Activated naive CD4-positive, alpha-beta T cell treated with anti-CD3 and anti-CD28 coated beads, Interleukin-2, amount 10 ng/mL, durations not matched to agents 7 days and 5 days (primary cell): Measurements from ENCODE around the gene ZNRD2.
"Not testable (repeated sequence)": the region's sequence is repeated elsewhere in the genome, so short reads cannot be mapped to it uniquely, and the experiment has no call there.

ENCODE experiments used
- CTCF ChIA-PET: fragments of 350-600 bp; sonication (Branson Sonifier 250); formaldehyde crosslinking; loops from one replicate; lab custom pipeline; 2021; ENCODE audit warnings: antibody characterized with exemption; lab: Charles Lee
- DNase-seq: peaks from one replicate; pipeline ENCODE4 v3.0.0-alpha.2; 2020
- H3K27ac Mint-ChIP-seq: one replicate; pipeline ENCODE4 v1.8.0; 2021; ENCODE audit warnings: mild to moderate bottlenecking, moderate library complexity, mixed read lengths
- H3K27me3 Mint-ChIP-seq: one replicate; pipeline ENCODE4 v1.8.0; 2021; ENCODE audit warnings: mild to moderate bottlenecking, mixed read lengths
- H3K36me3 Mint-ChIP-seq: one replicate; pipeline ENCODE4 v1.8.0; 2021; ENCODE audit warnings: mixed read lengths
- H3K4me1 Mint-ChIP-seq: one replicate; pipeline ENCODE4 v1.8.0; 2021; ENCODE audit warnings: mixed read lengths
- H3K4me3 Mint-ChIP-seq: one replicate; pipeline ENCODE4 v1.8.0; 2021; ENCODE audit warnings: mild to moderate bottlenecking, moderate library complexity, mixed read lengths
- H3K9me3 Mint-ChIP-seq: one replicate; pipeline ENCODE4 v1.8.0; 2021; ENCODE audit warnings: mixed read lengths

The ZNRD2 gene, protein sequence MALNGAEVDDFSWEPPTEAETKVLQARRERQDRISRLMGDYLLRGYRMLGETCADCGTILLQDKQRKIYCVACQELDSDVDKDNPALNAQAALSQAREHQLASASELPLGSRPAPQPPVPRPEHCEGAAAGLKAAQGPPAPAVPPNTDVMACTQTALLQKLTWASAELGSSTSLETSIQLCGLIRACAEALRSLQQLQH

DNA sequence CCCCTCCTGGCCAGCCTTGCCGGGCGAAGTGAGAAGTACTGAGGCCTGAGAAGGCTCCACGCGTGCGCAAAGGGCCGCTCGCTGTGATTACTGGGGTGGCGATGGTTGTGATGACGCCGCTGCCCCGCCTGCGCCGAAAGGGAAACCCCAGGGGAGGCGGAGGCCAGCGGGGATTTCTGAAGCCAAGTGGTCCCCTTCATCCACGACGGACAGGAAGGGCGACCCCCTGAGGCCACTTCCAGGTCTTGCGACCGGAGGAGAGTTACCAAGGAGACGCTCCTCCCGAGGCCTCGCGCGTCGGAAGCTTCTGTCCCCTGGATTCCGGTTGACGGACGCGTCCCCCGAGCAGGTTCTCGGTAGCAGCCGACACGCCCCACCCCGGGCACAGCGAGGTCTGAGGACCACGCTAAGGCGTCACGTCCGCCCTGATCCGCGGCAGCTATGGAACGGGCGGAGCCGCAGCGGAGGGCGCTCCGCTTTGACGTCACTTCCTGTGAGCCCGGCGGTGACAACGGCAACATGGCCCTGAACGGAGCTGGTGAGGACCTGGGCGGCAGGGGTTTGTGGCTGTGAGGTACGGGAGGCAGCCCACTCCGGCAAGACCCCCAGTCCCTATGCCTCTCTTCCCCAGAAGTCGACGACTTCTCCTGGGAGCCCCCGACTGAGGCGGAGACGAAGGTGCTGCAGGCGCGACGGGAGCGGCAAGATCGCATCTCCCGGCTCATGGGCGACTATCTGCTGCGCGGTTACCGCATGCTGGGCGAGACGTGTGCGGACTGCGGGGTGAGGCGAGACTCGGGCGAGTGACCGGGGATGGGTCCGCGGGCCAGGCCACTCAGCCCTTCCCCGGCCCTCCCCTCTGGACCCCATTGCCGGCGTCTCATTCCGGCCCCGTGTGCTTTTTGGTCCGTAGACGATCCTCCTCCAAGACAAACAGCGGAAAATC lies at the start of gene ZNRD2:
ZNRD2 (plus strand) TSS at position 505 of the 946 bp plus-strand sequence; CDS start at position 520, 15 bp downstream.
- CTCF ChIA-PET = interaction anchor here (0.9 to 5.6 kb wide), 9 partner anchors 10 to 45 kb away, joined by 3 to 95 read pairs (median 18); no protein-coding TSS in a partner anchor
- peaks cover 8% of the 10 kb centered on the region for H3K27me3 Mint-ChIP-seq
- H3K4me3 Mint-ChIP-seq = peak within 1 kb of the TSS; percentile 93

DNA sequence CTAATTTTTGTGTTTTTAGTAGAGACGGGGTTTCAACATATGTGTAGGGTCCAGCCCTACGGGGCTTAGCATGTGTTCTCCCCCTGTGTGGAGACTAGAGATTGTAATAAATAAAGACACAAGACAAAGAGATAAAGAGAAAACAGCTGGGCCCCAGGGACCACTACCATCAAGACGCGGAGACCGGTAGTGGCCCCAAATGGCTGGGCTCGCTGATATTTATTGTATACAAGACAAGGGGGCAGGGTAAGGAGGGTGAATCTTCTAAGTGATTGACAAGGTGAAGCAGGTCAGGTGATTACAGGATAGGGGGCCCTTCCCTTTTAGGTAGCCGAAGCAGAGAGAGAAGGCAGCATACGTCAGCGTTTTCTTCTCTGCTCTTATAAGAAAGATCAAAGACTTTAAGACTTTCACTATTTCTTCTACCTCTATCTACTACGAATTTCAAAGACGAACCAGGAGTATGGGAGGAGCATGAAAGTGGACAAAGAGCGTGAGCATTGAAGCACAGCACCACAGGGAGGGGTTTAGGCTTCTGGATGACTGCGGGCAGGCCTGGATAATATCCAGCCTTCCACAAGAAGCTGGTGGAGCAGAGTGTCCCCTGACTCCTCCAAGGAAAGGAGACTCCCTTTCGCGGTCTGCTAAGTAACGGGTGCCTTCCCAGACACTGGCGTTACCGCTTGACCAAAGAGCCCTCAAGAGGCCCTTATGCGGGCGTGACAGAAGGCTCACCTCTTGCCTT lies 48.3 kb upstream of the ZNRD2 start:
- Mint-ChIP-seq H3K27ac (peak overlapping the region; percentile 42), H3K4me1 (peaks cover 47% of the 10 kb centered on the region), H3K4me3 (peak overlapping the region; percentile 62)
- peak; percentile 45 for DNase-seq
- H3K9me3 Mint-ChIP-seq, H3K27me3 Mint-ChIP-seq, H3K36me3 Mint-ChIP-seq: not testable (repeated sequence)
- CTCF ChIA-PET = interaction anchor here (0.7 kb wide), 1 partner anchor 50 kb away, joined by 3 read pairs; no protein-coding TSS in a partner anchor

More for the DNA sequence above, at the start of gene ZNRD2:
- Mint-ChIP-seq H3K27ac (peak within 1 kb of the TSS; percentile 98), H3K4me1 (peaks cover 72% of the 10 kb centered on the region), H3K36me3 (peaks cover 29% of the 10 kb centered on the region), H3K9me3 (no peaks in the 10 kb centered on the region)
- DNase-seq = peak; percentile 99

DNA sequence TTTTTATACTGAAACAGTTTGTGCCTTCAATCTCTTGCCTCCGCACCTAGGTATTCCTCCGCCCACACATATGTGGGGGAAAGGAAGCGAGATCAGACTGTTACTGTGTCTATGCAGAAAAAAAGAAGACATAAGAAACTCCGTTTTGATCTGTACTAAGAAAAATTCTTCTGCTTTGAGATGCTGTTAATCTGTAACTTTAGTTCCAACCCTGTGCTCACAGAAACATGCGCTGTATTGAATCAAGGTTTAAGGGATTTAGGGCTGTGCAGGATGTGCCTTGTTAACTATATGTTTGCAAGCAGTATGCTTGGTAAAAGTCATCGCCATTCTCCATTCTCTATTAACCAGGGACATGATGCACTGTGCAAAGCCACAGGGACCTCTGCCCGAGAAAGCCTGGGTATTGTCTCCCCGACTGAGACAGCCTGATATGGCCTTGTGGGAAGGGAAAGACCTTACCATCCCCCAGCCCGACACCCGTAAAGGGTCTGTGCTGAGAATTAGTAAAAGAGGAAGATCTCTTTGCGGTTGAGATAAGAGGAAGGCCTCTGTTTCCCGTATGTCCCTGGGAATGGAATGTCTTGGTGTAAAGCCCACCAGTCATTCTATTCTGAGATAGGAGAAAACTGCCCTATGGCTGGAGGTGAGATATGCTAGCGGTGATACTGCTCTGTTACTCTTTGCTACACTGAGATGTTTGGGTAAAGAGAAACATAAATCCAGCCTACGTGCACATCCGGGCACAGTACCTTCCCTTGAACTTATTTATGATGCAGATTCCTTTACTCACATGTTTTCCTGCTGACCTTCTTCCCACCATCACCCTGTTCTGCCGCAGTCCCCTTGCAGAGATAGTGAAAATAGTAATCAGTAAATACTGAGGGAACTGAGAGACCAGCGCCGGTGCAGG lies 47.3 kb upstream of the ZNRD2 start:
- Mint-ChIP-seq H3K36me3 (peaks cover 11% of the 10 kb centered on the region), H3K4me1 (peaks cover 52% of the 10 kb centered on the region), H3K4me3 (peak overlapping the region; percentile 62), H3K27ac (peak overlapping the region; percentile 93)
- H3K9me3 Mint-ChIP-seq, H3K27me3 Mint-ChIP-seq: not testable (repeated sequence)
- DNase-seq = peak; percentile 43
- CTCF ChIA-PET = interaction anchor here (0.7 kb wide), 1 partner anchor 49 kb away, joined by 3 read pairs; no protein-coding TSS in a partner anchor

DNA sequence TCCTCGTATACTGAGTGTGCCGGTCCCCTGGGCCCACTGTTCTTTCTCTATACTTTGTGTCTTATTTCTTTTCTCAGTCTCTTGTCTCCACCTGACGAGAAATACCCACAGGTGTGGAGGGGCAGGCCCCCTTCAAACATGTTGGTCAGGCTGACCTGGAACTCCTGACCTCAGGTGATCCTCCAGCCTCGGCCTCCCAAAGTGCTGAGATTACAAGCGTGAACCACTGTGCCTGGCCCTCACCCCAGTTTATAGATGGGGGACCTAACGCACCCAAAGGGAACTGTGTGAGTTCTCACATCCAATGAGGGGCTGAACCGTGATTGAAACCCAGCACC lies 46.7 kb upstream of the ZNRD2 start:
- H3K9me3 Mint-ChIP-seq, CTCF ChIA-PET, DNase-seq, H3K27me3 Mint-ChIP-seq: not testable (repeated sequence)
- Mint-ChIP-seq H3K4me3 (peak overlapping the region; percentile 62), H3K4me1 (peaks cover 53% of the 10 kb centered on the region), H3K36me3 (peaks cover 13% of the 10 kb centered on the region), H3K27ac (peak overlapping the region; percentile 93)

DNA sequence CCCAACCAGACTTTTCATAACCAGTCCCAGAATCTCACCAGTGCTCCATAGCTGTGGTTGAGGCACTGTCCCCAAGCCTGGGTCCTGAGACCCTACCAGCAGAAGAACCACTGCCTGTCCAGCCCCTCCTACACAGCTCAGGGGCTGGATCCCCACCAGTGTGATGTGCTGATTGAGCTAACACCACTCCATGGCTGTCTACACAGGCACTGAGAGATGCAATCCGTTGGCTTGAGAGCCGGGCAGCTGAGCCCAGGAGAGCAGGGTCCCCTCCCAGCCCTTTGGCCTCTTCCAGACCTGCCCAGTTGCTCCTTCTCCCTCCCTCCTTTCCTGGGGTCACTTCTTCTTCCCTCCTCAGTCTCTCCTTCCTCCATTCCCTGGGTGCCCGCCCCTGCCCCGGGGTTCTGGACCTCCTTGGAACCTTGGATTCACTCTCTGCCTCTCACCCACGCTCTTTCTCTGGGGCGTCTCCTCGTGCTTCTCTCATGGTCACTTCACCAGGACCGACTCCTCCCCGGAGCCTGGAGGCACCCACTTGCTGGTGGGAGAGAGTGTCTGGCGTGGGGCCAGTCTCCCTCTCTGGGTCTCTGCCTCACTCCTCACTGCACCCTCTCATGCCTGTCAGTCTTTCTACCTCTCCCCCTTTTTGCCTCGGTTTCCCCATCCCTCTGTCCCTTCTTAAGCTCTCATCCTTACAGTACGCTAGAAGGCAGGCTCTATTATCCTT lies 46.1 kb upstream of the ZNRD2 start:
- DNase-seq = no peak
- Mint-ChIP-seq H3K4me1 (peaks cover 57% of the 10 kb centered on the region), H3K9me3 (no peaks in the 10 kb centered on the region), H3K4me3 (peak overlapping the region; percentile 66), H3K36me3 (peaks cover 17% of the 10 kb centered on the region), H3K27ac (peak overlapping the region; percentile 93), H3K27me3 (no peaks in the 10 kb centered on the region)
- CTCF ChIA-PET = interaction anchor here (0.8 to 2.9 kb wide), 3 partner anchors 14 to 108 kb away, joined by 3 to 12 read pairs (median 4); no protein-coding TSS in a partner anchor

DNA sequence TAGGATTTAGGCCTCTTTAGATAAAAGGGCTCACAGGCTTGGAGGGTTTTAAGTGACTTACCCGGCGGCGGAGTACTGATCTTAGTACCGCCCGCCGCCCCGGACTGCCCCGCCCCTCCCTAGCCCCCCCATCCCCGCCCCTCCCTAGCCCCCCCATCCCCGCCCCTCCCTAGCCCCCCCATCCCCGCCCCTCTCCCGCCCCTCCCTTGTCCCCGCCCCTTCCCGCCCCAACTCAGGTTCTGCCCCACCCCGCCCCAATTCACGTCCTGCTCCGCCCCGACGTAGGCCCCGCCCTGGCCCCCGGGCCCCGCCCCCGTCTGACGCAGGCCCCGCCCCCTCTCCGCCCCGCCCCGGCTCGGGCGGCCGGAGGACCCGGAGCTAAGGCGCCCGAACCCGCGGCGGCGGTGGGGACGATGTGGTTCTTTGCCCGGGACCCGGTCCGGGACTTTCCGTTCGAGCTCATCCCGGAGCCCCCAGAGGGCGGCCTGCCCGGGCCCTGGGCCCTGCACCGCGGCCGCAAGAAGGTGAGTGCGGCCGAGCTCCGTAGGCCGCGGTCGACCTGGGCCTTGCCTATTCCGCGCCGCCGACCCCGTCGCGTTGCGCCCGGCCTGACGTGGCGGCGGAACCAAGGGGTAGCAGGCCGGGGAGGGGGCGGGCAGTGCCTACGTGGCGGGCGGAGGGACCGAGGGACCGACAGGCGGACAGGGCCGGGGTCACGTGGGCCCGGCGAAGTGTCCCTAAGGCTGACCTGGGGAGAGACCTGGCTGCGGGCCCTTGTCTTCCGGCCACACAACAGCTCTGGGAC lies 45.3 kb upstream of the ZNRD2 start, which contains the start of gene SCYL1:
SCYL1 (plus strand) TSS at position 343 of the 805 bp plus-strand sequence; CDS start at position 414, 71 bp downstream.
- H3K4me3 Mint-ChIP-seq = peak within 1 kb of the TSS; percentile 89
- CTCF ChIA-PET = interaction anchor here (0.8 to 2.9 kb wide), 5 partner anchors 12 to 109 kb away, joined by 3 to 12 read pairs (median 4); no protein-coding TSS in a partner anchor
- DNase-seq = peak; percentile 81
- no peaks in the 10 kb centered on the region for H3K9me3 Mint-ChIP-seq
- H3K27ac Mint-ChIP-seq = peak within 1 kb of the TSS; percentile 93
- no peaks in the 10 kb centered on the region for H3K27me3 Mint-ChIP-seq
- H3K36me3 Mint-ChIP-seq = peaks cover 19% of the 10 kb centered on the region
- H3K4me1 Mint-ChIP-seq = peaks cover 64% of the 10 kb centered on the region

DNA sequence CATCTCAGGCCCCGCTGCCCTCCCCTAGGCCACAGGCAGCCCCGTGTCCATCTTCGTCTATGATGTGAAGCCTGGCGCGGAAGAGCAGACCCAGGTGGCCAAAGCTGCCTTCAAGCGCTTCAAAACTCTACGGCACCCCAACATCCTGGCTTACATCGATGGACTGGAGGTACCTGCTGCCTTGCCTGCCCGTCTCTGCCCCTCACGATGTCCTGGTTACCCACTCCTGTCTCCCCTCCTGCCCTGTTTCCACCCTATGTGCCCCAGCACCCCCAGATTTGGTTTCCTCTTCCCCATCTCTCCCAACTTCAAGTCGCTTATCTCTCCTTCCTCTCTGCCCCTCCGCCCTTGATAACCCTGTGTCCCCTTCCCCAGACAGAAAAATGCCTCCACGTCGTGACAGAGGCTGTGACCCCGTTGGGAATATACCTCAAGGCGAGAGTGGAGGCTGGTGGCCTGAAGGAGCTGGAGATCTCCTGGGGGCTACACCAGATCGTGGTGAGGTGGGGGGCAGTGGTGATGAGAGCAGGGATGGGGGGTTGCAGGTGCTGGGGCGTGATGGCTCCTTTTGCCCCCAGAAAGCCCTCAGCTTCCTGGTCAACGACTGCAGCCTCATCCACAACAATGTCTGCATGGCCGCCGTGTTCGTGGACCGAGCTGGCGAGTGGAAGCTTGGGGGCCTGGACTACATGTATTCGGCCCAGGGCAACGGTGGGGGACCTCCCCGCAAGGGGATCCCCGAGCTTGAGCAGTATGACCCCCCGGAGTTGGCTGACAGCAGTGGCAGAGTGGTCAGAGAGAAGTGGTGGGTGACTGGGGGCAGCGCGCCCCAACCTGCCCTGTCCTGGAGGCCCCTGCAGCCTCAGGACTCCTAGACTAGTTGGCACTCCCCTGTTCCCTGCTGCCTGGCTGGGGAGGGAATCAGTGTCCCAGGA lies 44.5 kb upstream of the ZNRD2 start:
- Mint-ChIP-seq H3K9me3 (no peaks in the 10 kb centered on the region), H3K27ac (peak overlapping the region; percentile 82), H3K4me1 (peaks cover 69% of the 10 kb centered on the region), H3K4me3 (peak overlapping the region; percentile 89), H3K36me3 (peaks cover 25% of the 10 kb centered on the region), H3K27me3 (no peaks in the 10 kb centered on the region)
- CTCF ChIA-PET = interaction anchor here (1.0 to 2.9 kb wide), 4 partner anchors 11 to 110 kb away, joined by 4 to 12 read pairs (median 4); no protein-coding TSS in a partner anchor
- no peak for DNase-seq

DNA sequence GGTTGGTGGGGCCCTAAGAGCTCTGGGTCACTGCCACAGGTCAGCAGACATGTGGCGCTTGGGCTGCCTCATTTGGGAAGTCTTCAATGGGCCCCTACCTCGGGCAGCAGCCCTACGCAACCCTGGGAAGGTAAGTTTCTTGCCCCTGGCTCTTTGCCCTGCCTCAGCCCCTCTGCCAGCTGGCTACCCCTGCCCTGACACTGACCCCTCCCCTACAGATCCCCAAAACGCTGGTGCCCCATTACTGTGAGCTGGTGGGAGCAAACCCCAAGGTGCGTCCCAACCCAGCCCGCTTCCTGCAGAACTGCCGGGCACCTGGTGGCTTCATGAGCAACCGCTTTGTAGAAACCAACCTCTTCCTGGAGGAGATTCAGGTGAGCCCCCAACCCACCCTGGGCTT lies 43.5 kb upstream of the ZNRD2 start:
- peaks cover 34% of the 10 kb centered on the region for H3K36me3 Mint-ChIP-seq
- peak overlapping the region; percentile 89 for H3K4me3 Mint-ChIP-seq
- no peak for DNase-seq
- no peak overlapping the region for H3K27ac Mint-ChIP-seq
- H3K4me1 Mint-ChIP-seq = peaks cover 68% of the 10 kb centered on the region
- H3K27me3 Mint-ChIP-seq = no peaks in the 10 kb centered on the region
- CTCF ChIA-PET = interaction anchor here (2.9 kb wide), 1 partner anchor 14 kb away, joined by 12 read pairs; no protein-coding TSS in a partner anchor
- H3K9me3 Mint-ChIP-seq = no peaks in the 10 kb centered on the region

DNA sequence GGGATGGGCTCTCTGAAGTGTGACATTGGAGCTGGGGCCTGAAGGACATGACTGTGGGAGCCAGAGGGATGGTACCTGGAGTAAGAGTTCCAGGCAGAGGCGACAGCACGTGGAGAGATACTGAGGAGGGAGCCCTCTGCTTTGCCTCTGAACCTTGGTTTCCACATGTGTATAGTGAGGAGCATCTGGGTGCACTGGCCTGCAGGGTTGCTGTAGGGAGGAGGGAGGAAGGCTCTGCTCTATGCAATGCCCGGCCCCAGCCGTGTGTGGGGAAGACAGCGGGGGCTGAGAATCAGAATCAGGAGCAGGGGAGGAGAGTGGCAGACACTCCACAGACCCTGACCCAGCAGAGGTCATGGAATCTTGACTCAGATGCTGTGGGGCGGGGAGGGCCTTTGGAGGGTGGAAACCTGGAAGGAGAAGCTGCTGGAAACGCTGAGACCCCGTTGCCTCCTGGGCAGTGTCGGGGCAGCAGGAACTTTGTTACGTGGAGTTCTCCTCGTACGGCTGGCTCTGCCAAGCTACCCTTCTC lies 41.4 kb upstream of the ZNRD2 start:
- Mint-ChIP-seq H3K36me3 (peaks cover 39% of the 10 kb centered on the region), H3K9me3 (no peaks in the 10 kb centered on the region), H3K27me3 (no peaks in the 10 kb centered on the region), H3K4me1 (peaks cover 48% of the 10 kb centered on the region), H3K4me3 (no peak overlapping the region), H3K27ac (peak overlapping the region; percentile 16)
- CTCF ChIA-PET = interaction anchor here (1.0 to 1.8 kb wide), 4 partner anchors 11 to 155 kb away, joined by 3 to 8 read pairs (median 4); partner anchors contain the start of gene FAM89B
- DNase-seq = no peak

DNA sequence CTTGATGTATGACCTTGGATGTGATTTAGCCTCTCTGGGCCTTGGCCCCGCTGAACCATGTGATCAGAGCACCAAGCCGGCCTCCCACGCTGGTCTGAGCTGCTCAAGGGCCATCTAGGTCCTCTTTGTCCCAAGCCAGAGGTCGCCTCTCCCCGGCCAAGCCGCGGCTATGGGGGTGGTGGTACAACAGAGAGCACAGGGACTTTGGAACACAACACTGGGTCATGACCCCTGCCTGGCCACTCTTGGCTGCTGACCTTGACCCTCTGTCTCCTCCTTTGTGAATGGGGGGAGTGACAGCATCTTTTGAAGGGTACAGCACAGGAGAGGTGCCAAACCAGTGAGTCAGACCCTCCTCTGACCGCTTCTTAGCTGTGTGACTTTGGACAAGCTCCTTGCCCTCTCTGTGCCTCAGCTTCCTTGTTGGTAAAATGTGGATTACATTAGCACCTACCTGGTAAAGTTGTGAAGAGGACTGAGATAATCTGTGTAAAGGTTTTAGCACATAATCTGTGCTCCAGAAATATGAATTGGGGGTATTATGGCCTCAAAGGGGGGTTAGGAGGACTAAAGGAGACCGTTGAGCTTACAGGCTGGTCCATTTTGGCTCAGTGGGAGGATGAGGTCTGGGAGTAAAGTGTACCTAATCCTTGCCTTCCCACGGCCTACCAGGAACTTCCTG lies 40.7 kb upstream of the ZNRD2 start:
- Mint-ChIP-seq H3K27me3 (no peaks in the 10 kb centered on the region), H3K27ac (peak overlapping the region; percentile 53), H3K4me1 (peaks cover 40% of the 10 kb centered on the region), H3K9me3 (no peaks in the 10 kb centered on the region), H3K36me3 (peaks cover 43% of the 10 kb centered on the region), H3K4me3 (no peak overlapping the region)
- no peak for DNase-seq
- CTCF ChIA-PET = interaction anchor here (0.6 to 2.3 kb wide), 5 partner anchors 11 to 257 kb away, joined by 3 to 15 read pairs (median 4); partner anchors contain the start of gene FAM89B
